OCI-LY1 (cell line): ENCODE results near the gene JPH3.

Source experiments
- EZH2 ChIP-seq: fragments of 200-600 bp; sonication (generic), shearing (Covaris generic); IDR thresholded peaks from 2 replicates; pipeline ENCODE4 v1.8.0; 2017; ENCODE audit warnings: borderline replicate concordance, mixed run types, mild to moderate bottlenecking, antibody characterized with exemption, low read length, moderate library complexity, mixed read lengths
- TF ChIP-seq, protein P1 (sequence below): fragments of 200-600 bp; sonication (generic), shearing (Covaris generic); IDR thresholded peaks from 2 replicates; pipeline ENCODE4 v1.5.1; 2017; ENCODE audit warnings: mild to moderate bottlenecking, antibody characterized with exemption, low read length, moderate library complexity, mixed read lengths

GRCh38 chr16:87678618-87679017, 76.3 kb downstream of the JPH3 start:
- TF ChIP-seq, protein P1, sequence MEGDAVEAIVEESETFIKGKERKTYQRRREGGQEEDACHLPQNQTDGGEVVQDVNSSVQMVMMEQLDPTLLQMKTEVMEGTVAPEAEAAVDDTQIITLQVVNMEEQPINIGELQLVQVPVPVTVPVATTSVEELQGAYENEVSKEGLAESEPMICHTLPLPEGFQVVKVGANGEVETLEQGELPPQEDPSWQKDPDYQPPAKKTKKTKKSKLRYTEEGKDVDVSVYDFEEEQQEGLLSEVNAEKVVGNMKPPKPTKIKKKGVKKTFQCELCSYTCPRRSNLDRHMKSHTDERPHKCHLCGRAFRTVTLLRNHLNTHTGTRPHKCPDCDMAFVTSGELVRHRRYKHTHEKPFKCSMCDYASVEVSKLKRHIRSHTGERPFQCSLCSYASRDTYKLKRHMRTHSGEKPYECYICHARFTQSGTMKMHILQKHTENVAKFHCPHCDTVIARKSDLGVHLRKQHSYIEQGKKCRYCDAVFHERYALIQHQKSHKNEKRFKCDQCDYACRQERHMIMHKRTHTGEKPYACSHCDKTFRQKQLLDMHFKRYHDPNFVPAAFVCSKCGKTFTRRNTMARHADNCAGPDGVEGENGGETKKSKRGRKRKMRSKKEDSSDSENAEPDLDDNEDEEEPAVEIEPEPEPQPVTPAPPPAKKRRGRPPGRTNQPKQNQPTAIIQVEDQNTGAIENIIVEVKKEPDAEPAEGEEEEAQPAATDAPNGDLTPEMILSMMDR, result no peak
- TF ChIP-seq EZH2, result no peak
